Liver (tissue), 9 donors: Measurements from ENCODE around the gene STK17A. TPM values are rescaled to one million over a fixed set of nuclear protein-coding genes. Genes with fewer than 3 reads are reported as not detected.

Experiments used
- DNase-seq: peaks from one replicate; pipeline ENCODE4 v3.0.0-alpha.2; 2017; ENCODE audit warnings: low spot score
- H3K27ac ChIP-seq, 2 donors: one replicate each; pipeline ENCODE4 v1.7.0; 2013; ENCODE audit warnings: inconsistent platforms in 2 of 2, low read length in 2 of 2, control low read depth in 1 of 2, low read depth in 1 of 2, mild to moderate bottlenecking in 1 of 2
- H3K27me3 ChIP-seq, 4 donors: one replicate each; pipeline versions ENCODE4 v1.6.1 to v1.7.0; 2013; ENCODE audit warnings: low read length in 3 of 4, inconsistent platforms in 1 of 4, mild to moderate bottlenecking in 1 of 4, moderate library complexity in 1 of 4; ENCODE audit not compliant: control insufficient read depth in 4 of 4, insufficient read depth in 4 of 4
- H3K36me3 ChIP-seq, 4 donors: one replicate each; pipeline versions ENCODE4 v1.6.1 to v1.7.0; 2013; ENCODE audit warnings: low read length in 3 of 4, mild to moderate bottlenecking in 3 of 4, low read depth in 1 of 4, moderate library complexity in 1 of 4; ENCODE audit not compliant: control insufficient read depth in 4 of 4, insufficient read depth in 3 of 4
- H3K4me1 ChIP-seq, 4 donors: one replicate each; pipeline versions ENCODE4 v1.6.1 to v1.7.0; 2013; ENCODE audit warnings: low read length in 3 of 4, mild to moderate bottlenecking in 3 of 4, moderate library complexity in 1 of 4; ENCODE audit not compliant: control insufficient read depth in 4 of 4, insufficient read depth in 4 of 4
- H3K4me3 ChIP-seq, 3 donors: one replicate each; pipeline versions ENCODE4 v1.6.1 to v1.7.0; 2013; ENCODE audit warnings: low read length in 3 of 3, control low read depth in 1 of 3, low read depth in 1 of 3, mild to moderate bottlenecking in 1 of 3
- H3K9ac ChIP-seq, 2 donors: one replicate each; pipeline ENCODE4 v1.7.0; 2013; ENCODE audit warnings: low read length in 2 of 2, mild to moderate bottlenecking in 2 of 2, moderate library complexity in 2 of 2, control low read depth in 1 of 2, low read depth in 1 of 2
- H3K9me3 ChIP-seq, 4 donors: one replicate each; pipeline versions ENCODE4 v1.6.1 to v1.7.0; 2013; ENCODE audit warnings: low read length in 3 of 4; ENCODE audit not compliant: control insufficient read depth in 4 of 4
- FOXA1 ChIP-seq: IDR thresholded peaks from 2 replicates; pipeline ENCODE4 v1.6.1; 2016; ENCODE audit warnings: antibody characterized with exemption
- FOXA2 ChIP-seq: IDR thresholded peaks from 2 replicates; pipeline ENCODE4 v1.6.1; 2016; ENCODE audit warnings: antibody characterized with exemption
- GABPA ChIP-seq, 2 donors: IDR thresholded peaks in 1 of 2; conservative IDR thresholded peaks in 1 of 2; 2 replicates each; pipeline ENCODE4 v1.6.1; 2016; ENCODE audit warnings: antibody characterized with exemption in 2 of 2, mild to moderate bottlenecking in 1 of 2, moderate library complexity in 1 of 2
- HNF4A ChIP-seq, 2 donors: conservative IDR thresholded peaks; 2 replicates each; pipeline ENCODE4 v1.6.1; 2016; ENCODE audit warnings: antibody characterized with exemption in 2 of 2, mild to moderate bottlenecking in 2 of 2
- MAX ChIP-seq: IDR thresholded peaks from 2 replicates; pipeline ENCODE4 v1.6.1; 2016; ENCODE audit warnings: antibody characterized with exemption
- NR2F2 ChIP-seq: IDR thresholded peaks from 2 replicates; pipeline ENCODE4 v1.6.1; 2016; ENCODE audit warnings: antibody characterized with exemption
- RAD21 ChIP-seq, 2 donors: IDR thresholded peaks; 2 replicates each; pipeline ENCODE4 v1.6.1; 2016; ENCODE audit warnings: antibody characterized with exemption in 2 of 2, mild to moderate bottlenecking in 2 of 2
- RXRA ChIP-seq, 2 donors: IDR thresholded peaks; 2 replicates each; pipeline ENCODE4 v1.6.1; 2017 to 2018; ENCODE audit warnings: antibody characterized with exemption in 2 of 2, mild to moderate bottlenecking in 1 of 2
- TAF1 ChIP-seq: conservative IDR thresholded peaks from 2 replicates; pipeline ENCODE4 v1.6.1; 2016; ENCODE audit warnings: antibody characterized with exemption, mild to moderate bottlenecking
- ZBTB33 ChIP-seq: IDR thresholded peaks from 2 replicates; pipeline ENCODE4 v1.6.1; 2016; ENCODE audit warnings: antibody characterized with exemption
- WGBS: extraction: QIAGEN DNeasy Blood & Tissue Kit; methylation state at CpG from one replicate; pipeline ENCODE4 v1.1.7; 2013; 5-methylcytosine and 5-hydroxymethylcytosine counted together
- polyA plus RNA-seq, 2 donors: library from polyadenylated mRNA; stranded (reverse) in 1 of 2; unstranded in 1 of 2; fragments of 200-250 nt in 1 of 2; fragments of >200 nt in 1 of 2; fragmentation: Nextera tagmentation in 1 of 2; extraction: Ambion mirVana in 1 of 2; gene quantifications; one replicate each; pipeline versions ENCODE4 v1.2.1 to v1.2.3, GENCODE V29; 2013 to 2015
- total RNA-seq, 2 donors: library from RNA; depleted of rRNA; stranded (reverse); fragments of >200 nt; gene quantifications; one replicate each; pipeline ENCODE4 v1.2.3, GENCODE V29; 2014
- TF ChIP-seq, protein P1 (sequence below): IDR thresholded peaks from 2 replicates; pipeline ENCODE4 v1.6.1; 2016; ENCODE audit warnings: antibody characterized with exemption
- TF ChIP-seq, protein P2 (sequence below): fragments of 150-350 bp; IDR thresholded peaks from 2 replicates; pipeline ENCODE4 v1.5.1; 2017; ENCODE audit warnings: improper control_type of control experiment, low read depth, low read length; ENCODE audit not compliant: missing input control
- TF ChIP-seq, protein P3 (sequence below): IDR thresholded peaks from 2 replicates; pipeline ENCODE4 v1.6.1; 2016; ENCODE audit warnings: antibody characterized with exemption, mild to moderate bottlenecking
- donor health status: healthy.
- donor health status: healthy.
- donor health status: healthy.
- donor health status: healthy.
- donor health status: healthy.

The STK17A gene
- total and polyA plus RNA-seq, 4 donors = 3.0 to 18.2 (median 7.2) TPM

DNA sequence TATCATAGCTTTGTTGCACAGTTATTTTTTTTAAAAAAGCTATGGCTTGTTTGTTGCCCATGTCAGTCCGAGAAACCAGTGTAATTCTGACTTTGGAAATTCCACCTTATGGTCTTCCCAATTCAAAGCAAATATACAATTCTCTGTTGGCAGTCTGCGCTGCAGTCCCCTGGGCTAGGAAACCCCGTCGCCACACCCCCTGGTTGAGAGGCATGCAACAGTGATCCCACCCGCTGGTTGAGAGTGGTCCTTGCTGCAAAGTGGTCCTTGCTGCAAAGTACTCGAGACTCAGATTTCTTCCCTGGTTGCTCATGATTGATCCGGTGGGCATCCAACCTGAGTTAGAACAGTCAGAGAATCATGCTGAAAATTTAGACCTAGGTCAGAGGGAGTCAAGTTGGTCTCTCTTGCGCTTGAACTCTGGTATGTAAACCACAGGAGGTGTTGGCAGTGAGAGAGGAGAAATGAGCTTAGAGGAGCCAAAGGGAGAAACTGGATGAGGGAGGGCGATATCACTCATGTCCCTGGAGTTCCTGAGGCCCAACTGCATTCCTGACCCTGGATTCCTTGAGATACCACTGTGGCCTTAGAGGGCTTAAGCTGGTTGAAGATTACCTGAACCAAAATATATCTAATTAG is 45.0 kb upstream of the STK17A start:
- no peaks in the 10 kb centered on the region for H3K27me3 ChIP-seq
- no peaks in the 10 kb centered on the region for H3K36me3 ChIP-seq
- no peaks in the 10 kb centered on the region for H3K4me1 ChIP-seq
- no peak for DNase-seq
- TF ChIP-seq, protein P1, sequence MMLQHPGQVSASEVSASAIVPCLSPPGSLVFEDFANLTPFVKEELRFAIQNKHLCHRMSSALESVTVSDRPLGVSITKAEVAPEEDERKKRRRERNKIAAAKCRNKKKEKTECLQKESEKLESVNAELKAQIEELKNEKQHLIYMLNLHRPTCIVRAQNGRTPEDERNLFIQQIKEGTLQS = no peak
- TF ChIP-seq NR2F2 (no peak), HNF4A (conservative IDR thresholded peaks at IDR 0.05) (no peak), TAF1 (no peak)
- TF ChIP-seq, protein P2, sequence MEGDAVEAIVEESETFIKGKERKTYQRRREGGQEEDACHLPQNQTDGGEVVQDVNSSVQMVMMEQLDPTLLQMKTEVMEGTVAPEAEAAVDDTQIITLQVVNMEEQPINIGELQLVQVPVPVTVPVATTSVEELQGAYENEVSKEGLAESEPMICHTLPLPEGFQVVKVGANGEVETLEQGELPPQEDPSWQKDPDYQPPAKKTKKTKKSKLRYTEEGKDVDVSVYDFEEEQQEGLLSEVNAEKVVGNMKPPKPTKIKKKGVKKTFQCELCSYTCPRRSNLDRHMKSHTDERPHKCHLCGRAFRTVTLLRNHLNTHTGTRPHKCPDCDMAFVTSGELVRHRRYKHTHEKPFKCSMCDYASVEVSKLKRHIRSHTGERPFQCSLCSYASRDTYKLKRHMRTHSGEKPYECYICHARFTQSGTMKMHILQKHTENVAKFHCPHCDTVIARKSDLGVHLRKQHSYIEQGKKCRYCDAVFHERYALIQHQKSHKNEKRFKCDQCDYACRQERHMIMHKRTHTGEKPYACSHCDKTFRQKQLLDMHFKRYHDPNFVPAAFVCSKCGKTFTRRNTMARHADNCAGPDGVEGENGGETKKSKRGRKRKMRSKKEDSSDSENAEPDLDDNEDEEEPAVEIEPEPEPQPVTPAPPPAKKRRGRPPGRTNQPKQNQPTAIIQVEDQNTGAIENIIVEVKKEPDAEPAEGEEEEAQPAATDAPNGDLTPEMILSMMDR = no peak
- TF ChIP-seq, protein P3, sequence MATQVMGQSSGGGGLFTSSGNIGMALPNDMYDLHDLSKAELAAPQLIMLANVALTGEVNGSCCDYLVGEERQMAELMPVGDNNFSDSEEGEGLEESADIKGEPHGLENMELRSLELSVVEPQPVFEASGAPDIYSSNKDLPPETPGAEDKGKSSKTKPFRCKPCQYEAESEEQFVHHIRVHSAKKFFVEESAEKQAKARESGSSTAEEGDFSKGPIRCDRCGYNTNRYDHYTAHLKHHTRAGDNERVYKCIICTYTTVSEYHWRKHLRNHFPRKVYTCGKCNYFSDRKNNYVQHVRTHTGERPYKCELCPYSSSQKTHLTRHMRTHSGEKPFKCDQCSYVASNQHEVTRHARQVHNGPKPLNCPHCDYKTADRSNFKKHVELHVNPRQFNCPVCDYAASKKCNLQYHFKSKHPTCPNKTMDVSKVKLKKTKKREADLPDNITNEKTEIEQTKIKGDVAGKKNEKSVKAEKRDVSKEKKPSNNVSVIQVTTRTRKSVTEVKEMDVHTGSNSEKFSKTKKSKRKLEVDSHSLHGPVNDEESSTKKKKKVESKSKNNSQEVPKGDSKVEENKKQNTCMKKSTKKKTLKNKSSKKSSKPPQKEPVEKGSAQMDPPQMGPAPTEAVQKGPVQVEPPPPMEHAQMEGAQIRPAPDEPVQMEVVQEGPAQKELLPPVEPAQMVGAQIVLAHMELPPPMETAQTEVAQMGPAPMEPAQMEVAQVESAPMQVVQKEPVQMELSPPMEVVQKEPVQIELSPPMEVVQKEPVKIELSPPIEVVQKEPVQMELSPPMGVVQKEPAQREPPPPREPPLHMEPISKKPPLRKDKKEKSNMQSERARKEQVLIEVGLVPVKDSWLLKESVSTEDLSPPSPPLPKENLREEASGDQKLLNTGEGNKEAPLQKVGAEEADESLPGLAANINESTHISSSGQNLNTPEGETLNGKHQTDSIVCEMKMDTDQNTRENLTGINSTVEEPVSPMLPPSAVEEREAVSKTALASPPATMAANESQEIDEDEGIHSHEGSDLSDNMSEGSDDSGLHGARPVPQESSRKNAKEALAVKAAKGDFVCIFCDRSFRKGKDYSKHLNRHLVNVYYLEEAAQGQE = no peak
- H3K9ac ChIP-seq = no peak overlapping the region
- no peak overlapping the region for H3K4me3 ChIP-seq
- no peak overlapping the region for H3K27ac ChIP-seq
- WGBS = 94% methylated on average over 9 of the region's 9 CpGs
- no peaks in the 10 kb centered on the region for H3K9me3 ChIP-seq

GRCh38 chr7:43538404-43538771 is 44.5 kb upstream of the STK17A start:
- Histone ChIP-seq H3K27me3 (no peaks in the 10 kb centered on the region), H3K4me3 (no peak overlapping the region), H3K9ac (no peak overlapping the region), H3K27ac (no peak overlapping the region), H3K9me3 (no peaks in the 10 kb centered on the region), H3K4me1 (no peaks in the 10 kb centered on the region), H3K36me3 (no peaks in the 10 kb centered on the region)
- 60% methylated on average over 4 of the region's 4 CpGs for WGBS
- no peak for DNase-seq
- no peak for TF ChIP-seq MAX
- TF ChIP-seq RXRA (IDR thresholded peaks at IDR 0.05) = no peak
- no peak for TF ChIP-seq RAD21 (IDR thresholded peaks at IDR 0.05)
- no peak for TF ChIP-seq NR2F2
- TF ChIP-seq, protein P3 = no peak
- TF ChIP-seq TAF1 = no peak
- no peak for TF ChIP-seq ZBTB33
- no peak for TF ChIP-seq GABPA (IDR thresholded peaks at IDR 0.05 in 1 of 2, conservative IDR thresholded peaks at IDR 0.05 in 1 of 2)
- no peak for TF ChIP-seq FOXA1
- TF ChIP-seq HNF4A (conservative IDR thresholded peaks at IDR 0.05) = no peak
- TF ChIP-seq FOXA2 = no peak
- TF ChIP-seq, protein P1 = no peak
- TF ChIP-seq, protein P2 = no peak
